Smooth muscle cell of the brain vasculature (primary cell): ENCODE measurements around the gene SMPD1.

Experiments
- DNase-seq: peaks from one replicate; pipeline ENCODE4 v3.0.0-alpha.2; 2012; ENCODE audit warnings: low read depth, low spot score

The SMPD1 gene

GRCh38 chr11:6389905-6390717, at the start of gene SMPD1:
Gene SMPD1, plus strand, starts transcription at chr11:6390474. Its CDS starts 125 bp downstream, at chr11:6390599.
- peak; percentile 86 for DNase-seq

GRCh38 chr11:6345366-6345765, 44.9 kb upstream of the SMPD1 start:
- DNase-seq, result no peak

- no peak for DNase-seq
Observed at GRCh38 chr11:6350043-6350442, 40.2 kb upstream of the SMPD1 start.

- no peak for DNase-seq
Observed at GRCh38 chr11:6350486-6350885, 39.8 kb upstream of the SMPD1 start.

- DNase-seq, result no peak
Observed at GRCh38 chr11:6351782-6352382, 38.4 kb upstream of the SMPD1 start.

- peak; percentile 10 for DNase-seq
Observed at GRCh38 chr11:6353367-6353987, 36.8 kb upstream of the SMPD1 start.

GRCh38 chr11:6354651-6355485, 35.4 kb upstream of the SMPD1 start:
- no peak for DNase-seq

GRCh38 chr11:6356503-6357055, 33.7 kb upstream of the SMPD1 start:
- DNase-seq, result no peak

- peak; percentile 10 for DNase-seq
Observed at GRCh38 chr11:6357222-6357621, 33.1 kb upstream of the SMPD1 start.

- DNase-seq, result no peak
Observed at GRCh38 chr11:6360183-6360582, 30.1 kb upstream of the SMPD1 start.

GRCh38 chr11:6362185-6362872, 27.9 kb upstream of the SMPD1 start:
- DNase-seq, result no peak

- DNase-seq, result peak; percentile 61
Observed at GRCh38 chr11:6362873-6363678, 27.2 kb upstream of the SMPD1 start.

- DNase-seq, result no peak
Observed at GRCh38 chr11:6365659-6366058, 24.6 kb upstream of the SMPD1 start.

GRCh38 chr11:6371825-6372224, 18.4 kb upstream of the SMPD1 start:
- no peak for DNase-seq

- no peak for DNase-seq
Observed at GRCh38 chr11:6377902-6378639, 12.2 kb upstream of the SMPD1 start.

GRCh38 chr11:6378640-6378989, 11.7 kb upstream of the SMPD1 start:
- no peak for DNase-seq

- no peak for DNase-seq
Observed at GRCh38 chr11:6385046-6385777, 5.1 kb upstream of the SMPD1 start.

GRCh38 chr11:6387811-6388599, 2.3 kb upstream of the SMPD1 start:
- no peak for DNase-seq
